CD4-positive, alpha-beta memory T cell (primary cell): ENCODE results near the gene JMJD7. TPM values are rescaled to one million over a fixed set of nuclear protein-coding genes. Genes with fewer than 3 reads are reported as not detected.

ENCODE experiments used
- CTCF ChIA-PET: fragments of 350-600 bp; sonication (Branson Sonifier 250); formaldehyde crosslinking; loops from one replicate; lab custom pipeline; 2021; ENCODE audit warnings: inconsistent platforms; ENCODE audit not compliant: partially characterized antibody; lab: Charles Lee
- POLR2A ChIA-PET: fragments of 350-600 bp; sonication (Branson Sonifier 250); formaldehyde crosslinking; loops from one replicate; lab custom pipeline; 2021; ENCODE audit not compliant: partially characterized antibody; lab: Charles Lee
- DNase-seq, 5 donors: peaks; one replicate each; pipeline versions ENCODE4 v3.0.0 to v3.0.0-alpha.2; 2020 to 2022; ENCODE audit warnings: mixed read lengths in 1 of 5
- H3K27ac ChIP-seq: one replicate; pipeline ENCODE4 v1.7.0; 2013; ENCODE audit warnings: low read depth, low read length
- H3K27me3 ChIP-seq: 2 replicates; pipeline ENCODE4 v1.7.0; 2013; ENCODE audit warnings: mild to moderate bottlenecking, low read length, moderate library complexity; ENCODE audit not compliant: insufficient read depth
- H3K36me3 ChIP-seq: 2 replicates; pipeline ENCODE4 v1.7.0; 2013; ENCODE audit warnings: mild to moderate bottlenecking, low read length, moderate library complexity; ENCODE audit not compliant: insufficient read depth
- H3K4me1 ChIP-seq: 2 replicates; pipeline ENCODE4 v1.7.0; 2013; ENCODE audit warnings: mild to moderate bottlenecking, low read length, moderate library complexity; ENCODE audit not compliant: insufficient read depth
- H3K4me3 ChIP-seq, 2 donors: one replicate each; pipeline ENCODE4 v1.7.0; 2013; ENCODE audit warnings: low read length in 2 of 2, mild to moderate bottlenecking in 1 of 2
- H3K9me3 ChIP-seq, 2 donors: one replicate each; pipeline ENCODE4 v1.7.0; 2013; ENCODE audit warnings: low read length in 2 of 2, control low read depth in 1 of 2; ENCODE audit not compliant: control insufficient read depth in 1 of 2
- H3K27ac Mint-ChIP-seq, 7 donors: one replicate each; pipeline ENCODE4 v1.8.0; 2020 to 2021; ENCODE audit warnings: mixed read lengths in 7 of 7, mild to moderate bottlenecking in 6 of 7, inconsistent platforms in 3 of 7, moderate library complexity in 3 of 7
- H3K27me3 Mint-ChIP-seq, 2 donors: one replicate each; pipeline ENCODE4 v1.8.0; 2020 to 2021; ENCODE audit warnings: mixed read lengths in 2 of 2
- H3K36me3 Mint-ChIP-seq, 2 donors: one replicate each; pipeline ENCODE4 v1.8.0; 2020 to 2021; ENCODE audit warnings: mixed read lengths in 2 of 2, inconsistent platforms in 1 of 2, mild to moderate bottlenecking in 1 of 2
- H3K4me1 Mint-ChIP-seq, 4 donors: one replicate each; pipeline ENCODE4 v1.8.0; 2020 to 2021; ENCODE audit warnings: mixed read lengths in 4 of 4, mild to moderate bottlenecking in 1 of 4
- H3K4me3 Mint-ChIP-seq, 8 donors: one replicate each; pipeline ENCODE4 v1.8.0; 2020 to 2021; ENCODE audit warnings: mixed read lengths in 8 of 8, mild to moderate bottlenecking in 7 of 8, moderate library complexity in 6 of 8, inconsistent platforms in 3 of 8
- H3K9me3 Mint-ChIP-seq, 8 donors: one replicate each; pipeline ENCODE4 v1.8.0; 2020 to 2021; ENCODE audit warnings: mixed read lengths in 8 of 8, mild to moderate bottlenecking in 5 of 8, inconsistent platforms in 3 of 8, moderate library complexity in 1 of 8
- intact Hi-C: fragments of 100-400 bp; cut with micrococcal nuclease; formaldehyde crosslinking; loops from one replicate; pipeline ENCODE4 v1.15.1; 2023
- polyA plus RNA-seq, 2 donors: library from polyadenylated mRNA; unstranded; fragments of 300-500 nt; fragmentation: Illumina TruSeq; gene quantifications; one replicate each; pipeline ENCODE4 v1.2.3, GENCODE V29; 2021
- total RNA-seq, 2 experiments: library from RNA; stranded (reverse); gene quantifications; one replicate each; pipeline ENCODE4 v1.2.3, GENCODE V29; 2021

The JMJD7 gene
- total and polyA plus RNA-seq, 4 experiments from 2014 or later = 18.7 to 78.5 (median 51.5) TPM

- Histone ChIP-seq H3K27me3 (no peaks in the 10 kb centered on the region), H3K4me1 (peaks cover 19% of the 10 kb centered on the region), H3K27ac (no peak overlapping the region), H3K36me3 (no peaks in the 10 kb centered on the region), H3K4me3 (no peak overlapping the region), H3K9me3 (no peaks in the 10 kb centered on the region)
- ChIA-PET CTCF (interaction anchor here (0.5 to 2.0 kb wide), 2 partner anchors 18 to 90 kb away, joined by 4 to 7 read pairs; partner anchors contain the start of gene MAPKBP1), POLR2A (interaction anchor here (0.6 to 1.5 kb wide), 2 partner anchors 18 to 168 kb away, joined by 5 to 6 read pairs; partner anchors contain the start of gene MAPKBP1)
- Mint-ChIP-seq H3K4me1 (peaks cover 38 to 58% (median 47%) of the 10 kb centered on the region in 4 donors), H3K27ac (peak overlapping the region in 2 of 7 donors; percentile 30 to 77), H3K36me3 (no peaks in the 10 kb centered on the region), H3K9me3 (no peaks in the 10 kb centered on the region), H3K27me3 (no peaks in the 10 kb centered on the region), H3K4me3 (no peak overlapping the region)
- intact Hi-C loops = no loop called here
- no peak for DNase-seq
These were observed 35.8 kb upstream of the JMJD7 start for GRCh38 chr15:41792000-41792637.

GRCh38 chr15:41794081-41794480 lies 33.8 kb upstream of the JMJD7 start:
- H3K4me3 Mint-ChIP-seq = no peak overlapping the region
- DNase-seq = no peak
- ChIA-PET POLR2A (interaction anchor here (0.6 kb wide), 1 partner anchor 159 kb away, joined by 3 read pairs; no protein-coding TSS in a partner anchor), CTCF (interaction anchor here (1.1 to 2.0 kb wide), 5 partner anchors 9 to 195 kb away, joined by 3 to 8 read pairs (median 4); partner anchors contain the start of gene MAPKBP1)
- Histone ChIP-seq H3K36me3 (no peaks in the 10 kb centered on the region), H3K4me1 (peaks cover 19% of the 10 kb centered on the region), H3K27ac (no peak overlapping the region), H3K4me3 (no peak overlapping the region), H3K27me3 (no peaks in the 10 kb centered on the region), H3K9me3 (no peaks in the 10 kb centered on the region)
- peaks cover 0 to 2% (median 0%) of the 10 kb centered on the region in 8 donors for H3K9me3 Mint-ChIP-seq
- peaks cover 34 to 49% (median 40%) of the 10 kb centered on the region in 4 donors for H3K4me1 Mint-ChIP-seq
- intact Hi-C loops = no loop called here
- H3K36me3 Mint-ChIP-seq = peaks cover 4% of the 10 kb centered on the region in 2 donors
- H3K27ac Mint-ChIP-seq = no peak overlapping the region
- no peaks in the 10 kb centered on the region for H3K27me3 Mint-ChIP-seq

- POLR2A ChIA-PET = interaction anchor here (1.1 kb wide), 1 partner anchor 99 kb away, joined by 3 read pairs; no protein-coding TSS in a partner anchor
- Histone ChIP-seq H3K9me3 (no peaks in the 10 kb centered on the region), H3K27ac (no peak overlapping the region), H3K4me1 (peaks cover 2% of the 10 kb centered on the region), H3K4me3 (no peak overlapping the region), H3K27me3 (no peaks in the 10 kb centered on the region), H3K36me3 (peaks cover 6% of the 10 kb centered on the region)
- no peak for DNase-seq
- Mint-ChIP-seq H3K36me3 (peaks cover 18 to 20% of the 10 kb centered on the region in 2 donors), H3K27ac (peak overlapping the region in 4 of 7 donors; percentile 5 to 35 (median 22)), H3K4me3 (no peak overlapping the region), H3K9me3 (peaks cover 0 to 2% (median 0%) of the 10 kb centered on the region in 8 donors), H3K4me1 (peaks cover 16 to 27% (median 22%) of the 10 kb centered on the region in 4 donors), H3K27me3 (no peaks in the 10 kb centered on the region)
- CTCF ChIA-PET = interaction anchor here (1.0 to 1.2 kb wide), 2 partner anchors 14 to 22 kb away, joined by 3 to 6 read pairs; partner anchors contain the start of gene MAPKBP1
- intact Hi-C loops = no loop called here
These were observed 31.7 kb upstream of the JMJD7 start for GRCh38 chr15:41795996-41796856.

- POLR2A ChIA-PET = interaction anchor here (1.1 kb wide), 1 partner anchor 98 kb away, joined by 3 read pairs; no protein-coding TSS in a partner anchor
- peaks cover 6% of the 10 kb centered on the region for H3K36me3 ChIP-seq
- Mint-ChIP-seq H3K27me3 (no peaks in the 10 kb centered on the region), H3K9me3 (peaks cover 0 to 2% (median 0%) of the 10 kb centered on the region in 8 donors), H3K4me1 (peaks cover 12 to 16% (median 13%) of the 10 kb centered on the region in 4 donors), H3K27ac (peak overlapping the region in 3 of 7 donors; percentile 29 to 42 (median 41)), H3K4me3 (no peak overlapping the region), H3K36me3 (peaks cover 20 to 25% of the 10 kb centered on the region in 2 donors)
- no peaks in the 10 kb centered on the region for H3K9me3 ChIP-seq
- intact Hi-C loops = no loop called here
- H3K27ac ChIP-seq = no peak overlapping the region
- no peak for DNase-seq
- H3K4me1 ChIP-seq = no peaks in the 10 kb centered on the region
- CTCF ChIA-PET = interaction anchor here (1.0 to 1.2 kb wide), 2 partner anchors 13 to 23 kb away, joined by 3 read pairs; partner anchors contain the start of gene MAPKBP1
- no peaks in the 10 kb centered on the region for H3K27me3 ChIP-seq
- H3K4me3 ChIP-seq = no peak overlapping the region
These were observed 30.5 kb upstream of the JMJD7 start for GRCh38 chr15:41797201-41797944.

GRCh38 chr15:41798607-41799487 lies 29.0 kb upstream of the JMJD7 start:
- peak overlapping the region in 3 of 7 donors; percentile 14 to 77 (median 53) for H3K27ac Mint-ChIP-seq
- CTCF ChIA-PET = interaction anchor here (1.5 kb wide), 1 partner anchor 25 kb away, joined by 6 read pairs; the partner anchor contains the start of gene MAPKBP1

GRCh38 chr15:41799488-41799805 lies 28.4 kb upstream of the JMJD7 start:
- Mint-ChIP-seq H3K4me1 (peaks cover 11 to 15% (median 12%) of the 10 kb centered on the region in 4 donors), H3K27ac (no peak overlapping the region), H3K27me3 (no peaks in the 10 kb centered on the region), H3K4me3 (no peak overlapping the region), H3K9me3 (peaks cover 0 to 2% (median 0%) of the 10 kb centered on the region in 8 donors), H3K36me3 (peaks cover 20 to 31% of the 10 kb centered on the region in 2 donors)
- Histone ChIP-seq H3K4me1 (no peaks in the 10 kb centered on the region), H3K4me3 (no peak overlapping the region), H3K9me3 (no peaks in the 10 kb centered on the region), H3K27me3 (no peaks in the 10 kb centered on the region), H3K36me3 (peaks cover 6% of the 10 kb centered on the region), H3K27ac (no peak overlapping the region)
- ChIA-PET POLR2A (no interaction called here), CTCF (interaction anchor here (1.5 kb wide), 1 partner anchor 25 kb away, joined by 6 read pairs; the partner anchor contains the start of gene MAPKBP1)
- intact Hi-C loops = no loop called here
- no peak for DNase-seq

More at GRCh38 chr15:41798607-41799487, 29.0 kb upstream of the JMJD7 start:
- peaks cover 0 to 2% (median 0%) of the 10 kb centered on the region in 8 donors for H3K9me3 Mint-ChIP-seq
- no peaks in the 10 kb centered on the region for H3K27me3 Mint-ChIP-seq
- H3K9me3 ChIP-seq = no peaks in the 10 kb centered on the region
- H3K27ac ChIP-seq = no peak overlapping the region
- no peaks in the 10 kb centered on the region for H3K27me3 ChIP-seq
- no peaks in the 10 kb centered on the region for H3K4me1 ChIP-seq
- POLR2A ChIA-PET = no interaction called here
- peaks cover 20 to 28% of the 10 kb centered on the region in 2 donors for H3K36me3 Mint-ChIP-seq
- peaks cover 6% of the 10 kb centered on the region for H3K36me3 ChIP-seq
- H3K4me3 Mint-ChIP-seq = no peak overlapping the region
- intact Hi-C loops = no loop called here
- H3K4me1 Mint-ChIP-seq = peaks cover 11 to 13% (median 12%) of the 10 kb centered on the region in 4 donors
- H3K4me3 ChIP-seq = no peak overlapping the region
- DNase-seq = no peak
